Naive thymus-derived CD8-positive, alpha-beta T cell (primary cell): ENCODE results near the gene ABCC6. TPM values are rescaled to one million over a fixed set of nuclear protein-coding genes. Genes with fewer than 3 reads are reported as not detected.
"Not testable (repeated sequence)": the region's sequence is repeated elsewhere in the genome, so short reads cannot be mapped to it uniquely, and the experiment has no call there.

ENCODE experiments used
- ATAC-seq, 2 donors: fragments of 150-1000 bp; cut with Tn5 transposase in 1 of 2; sonication (Bioruptor Pico), chemical (Tn5 transposase) in 1 of 2; 1 replicate in 1 of 2; 2 replicates in 1 of 2; pipeline ENCODE4 v1.10.0; 2021; ENCODE audit warnings: mild to moderate bottlenecking in 2 of 2, moderate library complexity in 2 of 2
- POLR2A ChIA-PET: fragments of 350-600 bp; sonication (Branson Sonifier 250); formaldehyde crosslinking; loops from one replicate; lab custom pipeline; 2021; ENCODE audit warnings: antibody characterized with exemption; lab: Charles Lee
- DNase-seq, 10 donors: peaks; one replicate each; pipeline versions ENCODE4 v3.0.0 to v3.0.0-alpha.2; 2020 to 2022
- H3K27ac Mint-ChIP-seq, 10 donors: one replicate each; pipeline ENCODE4 v1.8.0; 2020 to 2022; ENCODE audit warnings: mild to moderate bottlenecking in 10 of 10, mixed read lengths in 10 of 10, moderate library complexity in 4 of 10, inconsistent platforms in 1 of 10
- H3K27me3 Mint-ChIP-seq, 5 donors: one replicate each; pipeline ENCODE4 v1.8.0; 2021 to 2022; ENCODE audit warnings: mixed read lengths in 5 of 5
- H3K36me3 Mint-ChIP-seq, 3 donors: one replicate each; pipeline ENCODE4 v1.8.0; 2020 to 2022; ENCODE audit warnings: mixed read lengths in 3 of 3, mild to moderate bottlenecking in 2 of 3, inconsistent platforms in 1 of 3
- H3K4me1 Mint-ChIP-seq, 4 donors: one replicate each; pipeline ENCODE4 v1.8.0; 2021 to 2022; ENCODE audit warnings: mixed read lengths in 4 of 4
- H3K4me3 Mint-ChIP-seq, 10 donors: one replicate each; pipeline ENCODE4 v1.8.0; 2020 to 2022; ENCODE audit warnings: mild to moderate bottlenecking in 10 of 10, mixed read lengths in 10 of 10, moderate library complexity in 6 of 10, inconsistent platforms in 1 of 10
- H3K9me3 Mint-ChIP-seq, 9 donors: one replicate each; pipeline ENCODE4 v1.8.0; 2020 to 2022; ENCODE audit warnings: mixed read lengths in 9 of 9, mild to moderate bottlenecking in 3 of 9, inconsistent platforms in 1 of 9, moderate library complexity in 1 of 9
- polyA plus RNA-seq, 3 donors: library from polyadenylated mRNA; unstranded; fragments of 300-500 nt; fragmentation: Illumina TruSeq; gene quantifications; one replicate each; pipeline ENCODE4 v1.2.3, GENCODE V29; 2021
- total RNA-seq, 8 experiments: library from RNA in 2 of 8; stranded (reverse) in 2 of 8; gene quantifications; one replicate each; pipeline ENCODE4 v1.2.3 and lab custom pipeline; 2021 to 2026

ABCC6 gene
- total and polyA plus RNA-seq, 5 experiments from 2014 or later, result 0.04 to 0.08 TPM; not detected in 3

DNA sequence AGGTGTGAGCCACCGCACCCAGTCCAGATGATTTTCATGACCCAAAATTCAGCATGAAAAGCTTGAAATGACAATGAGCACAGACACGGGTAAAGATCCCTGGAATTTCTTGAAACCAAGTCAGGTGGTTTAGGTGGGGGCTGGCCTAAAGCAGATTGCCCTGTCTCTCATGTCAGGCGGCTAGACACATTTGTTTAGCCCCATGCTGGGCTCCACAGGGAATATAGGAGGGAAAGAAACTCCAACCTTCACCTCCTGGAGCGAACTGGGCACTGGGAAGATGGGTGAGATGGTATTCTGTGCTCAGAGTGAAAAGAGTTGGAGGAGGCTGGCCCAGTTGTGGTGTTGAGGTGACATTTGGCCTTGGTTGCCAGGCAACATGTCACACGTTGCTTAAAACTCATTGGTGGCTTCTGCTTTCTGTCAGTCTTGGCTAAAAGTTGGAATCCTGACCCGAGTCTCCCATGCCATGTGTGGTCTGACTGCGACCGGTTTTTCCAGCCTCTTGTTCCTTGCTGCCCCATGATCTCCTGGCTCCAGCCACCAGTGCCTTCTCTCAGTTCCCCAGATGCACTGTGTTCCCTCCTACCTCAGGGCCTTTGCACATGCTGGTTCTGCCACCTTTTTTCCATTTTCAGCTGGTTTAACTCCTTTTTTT is 113.7 kb downstream of the ABCC6 start:
- peak overlapping the region in 3 of 10 donors; percentile 63 to 74 (median 67) for H3K27ac Mint-ChIP-seq

DNA sequence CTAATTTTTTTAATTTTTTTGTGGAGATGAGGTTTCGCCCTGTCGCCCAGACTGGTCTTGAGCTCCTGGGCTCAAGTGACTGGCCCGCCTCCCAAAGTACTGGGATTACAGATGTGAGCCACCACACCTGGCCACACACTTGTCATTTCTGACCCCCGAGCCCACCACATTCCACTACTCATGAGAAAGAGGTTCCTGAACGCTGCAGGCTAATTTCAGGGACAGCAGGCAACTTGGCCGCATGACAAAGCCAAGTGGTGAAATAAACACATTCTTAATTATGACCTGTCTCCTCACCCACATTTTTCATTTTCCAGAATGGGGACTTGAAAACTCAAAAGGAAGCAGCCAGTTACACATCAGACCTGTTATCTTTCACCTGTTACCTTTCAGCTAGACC is 114.5 kb downstream of the ABCC6 start:
- Mint-ChIP-seq H3K4me1 (no peaks in the 10 kb centered on the region), H3K27ac (peak overlapping the region in 1 of 10 donors; percentile 63), H3K4me3 (no peak overlapping the region), H3K9me3 (no peaks in the 10 kb centered on the region), H3K36me3 (peaks cover 9 to 92% (median 38%) of the 10 kb centered on the region in 3 donors), H3K27me3 (no peaks in the 10 kb centered on the region)
- DNase-seq (no peak), ATAC-seq (no peak)
- POLR2A ChIA-PET, result no interaction called here

More for the DNA sequence above, 113.7 kb downstream of the ABCC6 start:
- H3K36me3 Mint-ChIP-seq, result peaks cover 10 to 92% (median 40%) of the 10 kb centered on the region in 3 donors
- no peaks in the 10 kb centered on the region for H3K9me3 Mint-ChIP-seq
- no peak for DNase-seq
- H3K27me3 Mint-ChIP-seq, result no peaks in the 10 kb centered on the region
- H3K4me3 Mint-ChIP-seq, result peak overlapping the region in 1 of 10 donors; percentile 22
- POLR2A ChIA-PET, result no interaction called here
- no peaks in the 10 kb centered on the region for H3K4me1 Mint-ChIP-seq
- no peak for ATAC-seq

DNA sequence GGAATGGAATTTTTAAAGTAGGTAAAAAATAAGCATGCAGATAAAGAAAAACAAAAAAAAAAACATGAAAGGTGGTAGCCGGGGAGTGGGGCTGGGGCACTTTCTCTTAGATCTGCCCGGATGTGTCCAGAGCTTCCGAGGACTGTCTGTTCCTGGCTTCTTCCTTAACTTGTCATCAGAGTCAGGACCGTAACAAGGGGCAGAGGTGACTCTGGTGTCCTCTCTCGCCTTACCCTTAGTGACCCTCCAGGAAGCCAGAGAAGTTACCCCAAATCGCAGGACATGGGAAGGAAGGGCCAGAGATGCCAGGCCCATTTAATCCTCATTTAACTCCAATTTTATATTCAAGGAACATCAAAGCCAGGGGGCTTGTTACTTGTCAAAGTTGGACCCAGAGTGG is 115.5 kb downstream of the ABCC6 start:
- H3K36me3 Mint-ChIP-seq, result peaks cover 9 to 92% (median 34%) of the 10 kb centered on the region in 3 donors
- ATAC-seq, result no peak
- no peaks in the 10 kb centered on the region for H3K4me1 Mint-ChIP-seq
- no peak overlapping the region for H3K27ac Mint-ChIP-seq
- no peak for DNase-seq
- no peaks in the 10 kb centered on the region for H3K9me3 Mint-ChIP-seq
- H3K4me3 Mint-ChIP-seq, result no peak overlapping the region
- POLR2A ChIA-PET, result no interaction called here
- no peaks in the 10 kb centered on the region for H3K27me3 Mint-ChIP-seq

DNA sequence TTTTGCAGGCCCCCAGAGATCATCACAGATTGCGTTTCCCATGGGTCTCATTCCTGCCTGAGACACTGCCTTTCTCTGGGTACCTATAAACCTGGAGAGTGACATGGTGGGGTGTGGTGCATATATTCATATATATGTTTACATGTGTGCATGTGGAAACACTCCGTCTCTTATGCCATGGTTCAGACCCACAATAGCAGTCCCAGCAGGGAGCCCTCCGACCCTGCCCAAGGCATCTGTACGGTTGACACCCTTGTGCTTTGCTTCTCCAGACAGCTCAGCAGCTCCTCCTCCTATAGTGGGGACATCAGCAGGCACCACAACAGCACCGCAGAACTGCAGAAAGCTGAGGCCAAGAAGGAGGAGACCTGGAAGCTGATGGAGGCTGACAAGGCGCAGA is 116.8 kb downstream of the ABCC6 start:
- Mint-ChIP-seq H3K9me3 (no peaks in the 10 kb centered on the region), H3K36me3 (peaks cover 2 to 91% (median 29%) of the 10 kb centered on the region in 3 donors), H3K4me3 (no peak overlapping the region), H3K27me3 (no peaks in the 10 kb centered on the region), H3K4me1 (peaks cover 0 to 3% (median 0%) of the 10 kb centered on the region in 4 donors), H3K27ac (peak overlapping the region in 1 of 10 donors; percentile 67)
- POLR2A ChIA-PET, result interaction anchor here (0.5 to 0.7 kb wide), 2 partner anchors 12 to 148 kb away, joined by 4 to 6 read pairs; no protein-coding TSS in a partner anchor
- DNase-seq, result no peak
- no peak for ATAC-seq

DNA sequence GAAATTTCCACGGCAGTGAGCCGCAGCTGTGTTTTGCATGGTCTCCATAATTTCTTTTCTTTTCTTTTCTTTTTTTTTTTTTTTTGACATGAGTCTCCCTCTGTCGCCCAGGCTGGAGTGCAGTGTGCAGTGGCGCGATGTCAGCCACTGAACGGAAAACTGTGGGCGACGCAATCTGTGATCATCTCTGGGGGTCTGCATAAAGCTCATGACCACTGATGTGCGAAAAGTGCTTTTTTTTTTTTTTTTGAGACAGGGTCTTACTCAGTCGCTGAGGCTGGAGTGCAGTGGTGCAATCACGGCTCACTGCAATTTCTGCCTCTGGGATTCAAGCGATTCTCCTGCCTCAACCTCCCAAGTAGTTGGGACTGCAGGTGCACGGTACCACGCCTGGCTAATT is 117.6 kb downstream of the ABCC6 start:
- DNase-seq, result no peak
- Mint-ChIP-seq H3K36me3 (peaks cover 0 to 87% (median 28%) of the 10 kb centered on the region in 3 donors), H3K9me3 (no peaks in the 10 kb centered on the region), H3K27ac (no peak overlapping the region), H3K4me3 (no peak overlapping the region), H3K27me3 (no peaks in the 10 kb centered on the region), H3K4me1 (peaks cover 0 to 6% (median 0%) of the 10 kb centered on the region in 4 donors)
- ATAC-seq, result no peak
- POLR2A ChIA-PET, result interaction anchor here (0.7 kb wide), 1 partner anchor 147 kb away, joined by 6 read pairs; no protein-coding TSS in a partner anchor

DNA sequence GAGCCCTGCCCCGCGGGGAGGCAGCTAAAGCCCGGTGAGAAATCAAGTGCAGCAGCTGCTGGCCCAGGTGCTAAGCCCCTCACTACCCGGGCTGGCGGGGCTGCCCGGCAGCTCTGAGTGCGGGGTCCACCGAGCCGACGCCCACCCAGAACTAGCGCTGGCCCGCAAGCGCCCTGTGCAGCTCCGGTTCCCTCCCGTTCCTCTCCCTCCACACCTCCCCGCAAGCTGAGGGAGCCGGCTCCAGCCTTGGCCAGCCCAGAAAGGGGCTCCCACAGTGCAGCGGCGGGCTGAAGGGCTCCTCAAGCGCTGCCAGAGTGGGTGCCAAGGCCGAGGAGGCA is 118.5 kb downstream of the ABCC6 start:
- H3K27ac Mint-ChIP-seq, POLR2A ChIA-PET, H3K27me3 Mint-ChIP-seq, DNase-seq, ATAC-seq, H3K9me3 Mint-ChIP-seq, H3K4me1 Mint-ChIP-seq, H3K4me3 Mint-ChIP-seq: not testable (repeated sequence)
- H3K36me3 Mint-ChIP-seq, result peaks cover 0 to 81% (median 23%) of the 10 kb centered on the region in 3 donors

DNA sequence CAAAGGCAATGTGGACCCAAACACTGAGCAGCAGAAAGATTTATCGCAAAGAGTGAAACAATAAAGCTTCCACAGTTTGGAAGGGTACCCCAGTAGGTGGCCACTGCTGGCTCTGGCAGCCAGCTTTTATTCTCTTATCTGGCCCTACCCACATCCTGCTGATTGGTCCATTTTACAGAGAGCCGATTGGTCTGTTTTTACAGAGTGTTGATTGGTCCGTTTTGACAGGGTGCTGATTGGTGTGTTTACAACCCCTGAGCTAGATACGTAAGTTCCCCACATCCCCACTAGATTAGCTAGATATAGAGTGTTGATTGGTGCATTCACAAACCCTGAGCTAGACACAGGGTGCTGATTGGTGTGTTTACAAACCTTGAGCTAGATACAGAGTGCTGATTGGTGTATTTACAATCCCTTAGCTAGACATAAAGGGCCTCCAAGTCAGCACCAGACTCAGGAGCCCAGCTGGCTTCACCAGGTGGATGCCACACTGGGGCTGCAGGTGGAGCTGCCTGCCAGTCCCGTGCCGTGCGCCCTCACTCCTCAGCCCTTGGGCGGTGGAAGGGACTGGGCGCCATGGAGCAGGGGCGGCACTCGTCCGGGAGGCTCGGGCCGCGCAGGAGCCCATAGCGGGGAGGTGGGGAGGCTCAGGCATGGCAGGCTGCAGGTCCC is 119.0 kb downstream of the ABCC6 start:
- not testable (repeated sequence) for H3K4me1 Mint-ChIP-seq, DNase-seq
- H3K27ac Mint-ChIP-seq, result peak overlapping the region in 2 of 10 donors; percentile 15 to 41

DNA sequence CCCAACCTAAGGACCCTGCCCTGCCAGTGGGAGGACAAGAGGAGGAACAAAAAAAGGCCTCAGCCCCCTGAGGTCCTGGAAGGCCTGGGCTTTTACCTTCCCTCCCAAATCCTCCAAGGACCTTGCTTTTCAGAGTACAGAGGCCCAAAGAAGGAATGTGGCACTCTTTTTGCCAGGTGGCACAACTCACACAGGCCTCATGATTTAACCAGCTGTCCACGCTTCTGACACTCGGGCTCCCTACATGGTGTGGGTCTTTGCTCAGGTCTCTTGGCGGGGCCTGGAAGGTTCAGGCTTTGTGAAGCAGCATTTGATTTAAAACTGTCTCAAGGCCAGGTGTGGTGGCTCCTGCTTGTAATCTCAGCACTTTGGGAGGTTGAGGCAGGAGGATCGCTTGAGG is 120.6 kb downstream of the ABCC6 start:
- H3K36me3 Mint-ChIP-seq, result peaks cover 0 to 78% (median 25%) of the 10 kb centered on the region in 3 donors
- DNase-seq (no peak), ATAC-seq (no peak)
- H3K4me1 Mint-ChIP-seq, result peaks cover 0 to 9% (median 3%) of the 10 kb centered on the region in 4 donors
- POLR2A ChIA-PET, result interaction anchor here (0.5 kb wide), 1 partner anchor 66 kb away, joined by 3 read pairs; no protein-coding TSS in a partner anchor
- H3K27ac Mint-ChIP-seq, result peak overlapping the region in 2 of 10 donors; percentile 34 to 53
- no peaks in the 10 kb centered on the region for H3K9me3 Mint-ChIP-seq
- no peaks in the 10 kb centered on the region for H3K27me3 Mint-ChIP-seq
- H3K4me3 Mint-ChIP-seq, result no peak overlapping the region

More for the DNA sequence above, 119.0 kb downstream of the ABCC6 start:
- ATAC-seq, H3K9me3 Mint-ChIP-seq, H3K4me3 Mint-ChIP-seq, POLR2A ChIA-PET, H3K27me3 Mint-ChIP-seq: not testable (repeated sequence)
- H3K36me3 Mint-ChIP-seq, result peaks cover 0 to 81% (median 23%) of the 10 kb centered on the region in 3 donors

DNA sequence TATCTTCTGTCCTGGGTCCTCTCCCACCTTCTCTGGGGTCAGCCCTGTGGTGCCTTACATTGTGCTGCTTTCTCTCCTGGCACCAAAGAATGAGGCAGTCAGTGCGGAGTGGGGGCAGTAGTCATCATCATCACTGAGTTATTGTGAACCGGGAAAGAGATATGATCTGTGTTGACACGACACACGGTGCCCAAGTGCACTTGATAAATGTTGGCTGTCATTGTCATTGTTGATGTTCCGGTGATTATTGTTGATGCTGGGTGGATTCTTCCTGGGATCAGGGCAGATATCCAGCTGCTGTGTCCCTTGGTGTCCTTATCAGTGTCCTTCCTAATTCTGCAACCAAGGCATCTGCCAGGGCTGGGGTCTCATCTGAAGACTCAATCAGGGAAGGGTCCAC is 121.7 kb downstream of the ABCC6 start:
- no peak overlapping the region for H3K4me3 Mint-ChIP-seq
- H3K36me3 Mint-ChIP-seq, result peaks cover 0 to 79% (median 25%) of the 10 kb centered on the region in 3 donors
- POLR2A ChIA-PET, result no interaction called here
- no peaks in the 10 kb centered on the region for H3K27me3 Mint-ChIP-seq
- H3K4me1 Mint-ChIP-seq, result peaks cover 0 to 9% (median 3%) of the 10 kb centered on the region in 4 donors
- ATAC-seq (no peak), DNase-seq (no peak)
- peak overlapping the region in 3 of 10 donors; percentile 22 to 48 (median 27) for H3K27ac Mint-ChIP-seq
- H3K9me3 Mint-ChIP-seq, result no peaks in the 10 kb centered on the region

DNA sequence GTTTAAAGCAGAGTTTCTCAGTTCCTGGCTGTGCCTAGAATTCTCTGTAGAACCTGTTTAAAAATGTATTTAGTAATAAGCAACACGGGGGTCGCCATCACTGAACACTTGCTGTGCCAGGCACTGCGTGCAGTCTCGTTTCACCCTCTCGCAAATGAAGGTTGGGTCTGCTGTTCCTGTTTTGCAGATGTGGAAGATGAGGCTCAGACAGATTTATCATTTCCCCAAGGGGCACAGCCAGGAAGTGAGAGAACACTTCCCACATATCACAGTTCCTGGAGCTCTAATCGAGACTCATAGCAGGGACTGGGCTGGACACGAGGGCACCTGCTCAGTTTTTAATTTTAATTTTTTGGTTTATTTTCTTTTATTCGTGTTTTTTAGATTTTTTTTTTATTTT is 122.7 kb downstream of the ABCC6 start:
- DNase-seq (no peak), ATAC-seq (no peak)
- Mint-ChIP-seq H3K9me3 (no peaks in the 10 kb centered on the region), H3K27me3 (no peaks in the 10 kb centered on the region), H3K4me1 (peaks cover 0 to 9% (median 3%) of the 10 kb centered on the region in 4 donors), H3K27ac (no peak overlapping the region), H3K4me3 (no peak overlapping the region), H3K36me3 (peaks cover 0 to 79% (median 30%) of the 10 kb centered on the region in 3 donors)
- POLR2A ChIA-PET, result no interaction called here

DNA sequence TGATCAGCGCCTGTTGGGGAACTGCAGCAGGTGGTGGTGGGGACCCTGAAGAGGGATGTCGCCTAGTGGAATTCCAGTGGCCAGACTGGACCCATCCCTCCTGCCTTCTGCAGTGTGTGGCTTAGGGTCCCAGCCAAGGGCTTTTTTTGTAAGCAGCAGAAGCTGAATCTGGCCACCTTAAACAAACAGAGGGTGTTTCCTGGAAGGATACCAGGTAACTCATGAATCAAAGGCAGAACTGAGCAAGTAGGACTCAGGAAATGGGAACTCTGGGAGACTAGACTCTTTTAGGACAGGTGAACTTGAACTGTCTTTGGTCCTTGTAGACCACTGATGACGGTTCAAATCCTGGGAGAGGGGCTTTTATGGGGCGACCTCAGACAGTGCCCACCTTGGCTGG is 124.0 kb downstream of the ABCC6 start:
- DNase-seq (no peak), ATAC-seq (no peak)
- no peaks in the 10 kb centered on the region for H3K9me3 Mint-ChIP-seq
- H3K27ac Mint-ChIP-seq, result peak overlapping the region in 3 of 10 donors; percentile 35 to 56 (median 51)
- peaks cover 0 to 9% (median 3%) of the 10 kb centered on the region in 4 donors for H3K4me1 Mint-ChIP-seq
- no peak overlapping the region for H3K4me3 Mint-ChIP-seq
- peaks cover 0 to 78% (median 26%) of the 10 kb centered on the region in 3 donors for H3K36me3 Mint-ChIP-seq
- POLR2A ChIA-PET, result no interaction called here
- H3K27me3 Mint-ChIP-seq, result no peaks in the 10 kb centered on the region
